Neural progenitor cell (in vitro differentiated cells): ENCODE data around the gene TRIO. TPM values are rescaled to one million over a fixed set of nuclear protein-coding genes. Genes with fewer than 3 reads are reported as not detected.

Experiments
- DNase-seq: peaks from one replicate; pipeline ENCODE4 v3.0.0-alpha.2; 2016; ENCODE audit warnings: low spot score
- H2AFZ ChIP-seq: fragments of 200-600 bp; sonication (generic); replicated peaks from 2 replicates; pipeline ENCODE4 v1.6.1; 2016; ENCODE audit warnings: antibody characterized with exemption
- H3F3A ChIP-seq: fragments of 200-600 bp; sonication (generic); 2 replicates; pipeline ENCODE4 v1.6.1; 2016; ENCODE audit warnings: antibody characterized with exemption, low read depth
- H3K27ac ChIP-seq: fragments of 200-600 bp; sonication (generic); 2 replicates; pipeline ENCODE4 v1.5.1; 2016; ENCODE audit warnings: mild to moderate bottlenecking
- H3K27me3 ChIP-seq: fragments of 200-600 bp; sonication (generic); 2 replicates; pipeline ENCODE4 v1.6.1; 2016; ENCODE audit warnings: mild to moderate bottlenecking, moderate library complexity
- H3K36me3 ChIP-seq: fragments of 200-600 bp; sonication (generic); 2 replicates; pipeline ENCODE4 v1.5.1; 2016
- H3K4me1 ChIP-seq: fragments of 200-600 bp; sonication (generic); 2 replicates; pipeline ENCODE4 v1.6.1; 2016; ENCODE audit warnings: mixed run types
- H3K4me2 ChIP-seq: fragments of 200-600 bp; sonication (generic); 2 replicates; pipeline ENCODE4 v1.6.1; 2016
- H3K4me3 ChIP-seq: fragments of 200-600 bp; sonication (generic); 2 replicates; pipeline ENCODE4 v1.5.1; 2016
- H3K79me2 ChIP-seq: fragments of 200-600 bp; sonication (generic); 2 replicates; pipeline ENCODE4 v1.6.1; 2016; ENCODE audit warnings: low read depth
- H3K9ac ChIP-seq: fragments of 200-600 bp; sonication (generic); 2 replicates; pipeline ENCODE4 v1.6.1; 2016
- H3K9me3 ChIP-seq: fragments of 200-600 bp; sonication (generic); 2 replicates; pipeline ENCODE4 v1.5.1; 2016; ENCODE audit warnings: low read depth
- H4K20me1 ChIP-seq: fragments of 200-600 bp; sonication (generic); 2 replicates; pipeline ENCODE4 v1.6.1; 2016; ENCODE audit warnings: low read depth
- H3K27ac Mint-ChIP-seq: 3 replicates; pipeline ENCODE4 v1.8.0; 2021; ENCODE audit warnings: mixed read lengths
- H3K27me3 Mint-ChIP-seq: 2 replicates; pipeline ENCODE4 v1.8.0; 2022; ENCODE audit warnings: low read depth, mild to moderate bottlenecking, inconsistent platforms, moderate library complexity, mixed read lengths; ENCODE audit not compliant: insufficient read depth
- H3K36me3 Mint-ChIP-seq: 3 replicates; pipeline ENCODE4 v1.8.0; 2021; ENCODE audit warnings: mixed read lengths
- H3K4me1 Mint-ChIP-seq: 3 replicates; pipeline ENCODE4 v1.8.0; 2021; ENCODE audit warnings: mixed read lengths
- H3K4me3 Mint-ChIP-seq: 3 replicates; pipeline ENCODE4 v1.8.0; 2021; ENCODE audit warnings: mild to moderate bottlenecking, moderate library complexity, mixed read lengths
- H3K9me3 Mint-ChIP-seq: 3 replicates; pipeline ENCODE4 v1.8.0; 2020; ENCODE audit warnings: mixed read lengths
- EZH2 ChIP-seq: fragments of 200-600 bp; sonication (generic); IDR thresholded peaks from 2 replicates; pipeline ENCODE4 v1.6.1; 2017; ENCODE audit warnings: antibody characterized with exemption, mild to moderate bottlenecking, moderate library complexity
- EZH2phosphoT487 ChIP-seq: fragments of 200-600 bp; sonication (generic); IDR thresholded peaks from 2 replicates; pipeline ENCODE4 v1.6.1; 2017; ENCODE audit warnings: antibody characterized with exemption
- total RNA-seq: library from RNA; depleted of rRNA; stranded (reverse); fragments of >200 nt; gene quantifications from 2 replicates; pipeline ENCODE4 v1.2.3, GENCODE V29; 2015; ENCODE audit warnings: low replicate concordance
- TF ChIP-seq, protein P1 (sequence below): fragments of 200-600 bp; sonication (generic); IDR thresholded peaks from 2 replicates; pipeline ENCODE4 v1.5.1; 2017; ENCODE audit warnings: antibody characterized with exemption, mild to moderate bottlenecking

The TRIO gene
- total RNA-seq, 1 donor from 2014 or later: 84.7 TPM

DNA sequence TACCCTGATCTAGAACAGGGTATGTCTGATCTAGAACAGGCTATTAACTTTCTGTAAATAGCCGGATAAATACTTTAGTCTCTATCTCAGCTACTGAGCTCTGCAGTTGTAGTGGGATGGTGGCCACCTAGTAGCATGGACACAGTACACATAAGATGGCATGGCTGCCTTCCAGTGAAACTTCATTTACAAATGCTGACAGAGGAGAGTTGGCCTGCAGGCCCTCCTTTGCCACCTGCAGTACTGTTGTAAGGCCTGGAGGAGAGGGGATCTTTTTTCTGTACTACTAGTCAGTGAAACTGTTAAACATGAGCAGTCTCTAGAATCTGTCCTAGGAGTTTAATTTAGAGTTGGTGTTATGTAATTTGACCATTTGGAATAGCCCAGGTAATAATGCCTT lies 86.0 kb downstream of the TRIO start:
- peaks cover 18% of the 10 kb centered on the region for H3K4me1 ChIP-seq
- peaks cover 100% of the 10 kb centered on the region for H3K79me2 ChIP-seq
- H3K9ac ChIP-seq: no peak overlapping the region
- Mint-ChIP-seq H3K27ac (no peak overlapping the region), H3K4me1 (peaks cover 8% of the 10 kb centered on the region), H3K27me3 (no peaks in the 10 kb centered on the region), H3K36me3 (peaks cover 9% of the 10 kb centered on the region), H3K4me3 (no peak overlapping the region), H3K9me3 (peaks cover 5% of the 10 kb centered on the region)
- TF ChIP-seq EZH2: no peak
- TF ChIP-seq, protein P1, sequence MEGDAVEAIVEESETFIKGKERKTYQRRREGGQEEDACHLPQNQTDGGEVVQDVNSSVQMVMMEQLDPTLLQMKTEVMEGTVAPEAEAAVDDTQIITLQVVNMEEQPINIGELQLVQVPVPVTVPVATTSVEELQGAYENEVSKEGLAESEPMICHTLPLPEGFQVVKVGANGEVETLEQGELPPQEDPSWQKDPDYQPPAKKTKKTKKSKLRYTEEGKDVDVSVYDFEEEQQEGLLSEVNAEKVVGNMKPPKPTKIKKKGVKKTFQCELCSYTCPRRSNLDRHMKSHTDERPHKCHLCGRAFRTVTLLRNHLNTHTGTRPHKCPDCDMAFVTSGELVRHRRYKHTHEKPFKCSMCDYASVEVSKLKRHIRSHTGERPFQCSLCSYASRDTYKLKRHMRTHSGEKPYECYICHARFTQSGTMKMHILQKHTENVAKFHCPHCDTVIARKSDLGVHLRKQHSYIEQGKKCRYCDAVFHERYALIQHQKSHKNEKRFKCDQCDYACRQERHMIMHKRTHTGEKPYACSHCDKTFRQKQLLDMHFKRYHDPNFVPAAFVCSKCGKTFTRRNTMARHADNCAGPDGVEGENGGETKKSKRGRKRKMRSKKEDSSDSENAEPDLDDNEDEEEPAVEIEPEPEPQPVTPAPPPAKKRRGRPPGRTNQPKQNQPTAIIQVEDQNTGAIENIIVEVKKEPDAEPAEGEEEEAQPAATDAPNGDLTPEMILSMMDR: no peak
- TF ChIP-seq EZH2phosphoT487: no peak
- no peaks in the 10 kb centered on the region for H3K27me3 ChIP-seq
- H3K9me3 ChIP-seq: no peaks in the 10 kb centered on the region
- DNase-seq: no peak
- H3K36me3 ChIP-seq: no peaks in the 10 kb centered on the region
- no peak overlapping the region for H3K4me2 ChIP-seq
- H3K27ac ChIP-seq: no peak overlapping the region
- H3F3A ChIP-seq: no peaks in the 10 kb centered on the region
- peaks cover 84% of the 10 kb centered on the region for H4K20me1 ChIP-seq
- no peak overlapping the region for H3K4me3 ChIP-seq
- no peak overlapping the region for H2AFZ ChIP-seq

DNA sequence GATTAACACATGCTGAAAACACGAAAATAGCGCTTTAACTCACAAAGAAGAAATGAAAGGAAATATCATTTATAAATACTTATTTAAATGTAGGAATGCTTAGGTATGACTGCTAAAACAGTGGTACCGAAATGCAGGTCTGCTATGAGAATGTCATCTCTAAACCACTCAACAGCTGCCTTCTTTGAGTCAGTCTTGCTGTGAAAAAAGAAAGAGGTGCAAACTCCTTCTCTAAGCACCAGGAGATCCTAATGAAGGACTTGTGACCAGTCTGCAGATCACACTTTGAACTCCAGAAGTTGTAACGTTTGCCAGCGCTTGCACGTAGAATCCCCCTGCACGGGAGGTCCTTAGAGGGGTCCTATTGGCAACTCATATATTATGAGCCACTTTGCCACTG lies 86.6 kb downstream of the TRIO start:
- no peak overlapping the region for H3K4me3 Mint-ChIP-seq
- TF ChIP-seq EZH2 (no peak), EZH2phosphoT487 (no peak)
- TF ChIP-seq, protein P1: no peak
- peaks cover 9% of the 10 kb centered on the region for H3K36me3 Mint-ChIP-seq
- H3K27me3 ChIP-seq: no peaks in the 10 kb centered on the region
- H3K27ac Mint-ChIP-seq: no peak overlapping the region
- no peak overlapping the region for H3K4me3 ChIP-seq
- peaks cover 100% of the 10 kb centered on the region for H3K79me2 ChIP-seq
- H3K4me2 ChIP-seq: no peak overlapping the region
- H3K27me3 Mint-ChIP-seq: no peaks in the 10 kb centered on the region
- no peak overlapping the region for H3K9ac ChIP-seq
- no peaks in the 10 kb centered on the region for H3K9me3 ChIP-seq
- no peak overlapping the region for H3K27ac ChIP-seq
- peaks cover 5% of the 10 kb centered on the region for H3K9me3 Mint-ChIP-seq
- H3K36me3 ChIP-seq: no peaks in the 10 kb centered on the region
- no peak overlapping the region for H2AFZ ChIP-seq
- H4K20me1 ChIP-seq: peaks cover 79% of the 10 kb centered on the region
- peaks cover 8% of the 10 kb centered on the region for H3K4me1 Mint-ChIP-seq
- DNase-seq: no peak
- H3F3A ChIP-seq: no peaks in the 10 kb centered on the region
- H3K4me1 ChIP-seq: peaks cover 16% of the 10 kb centered on the region

DNA sequence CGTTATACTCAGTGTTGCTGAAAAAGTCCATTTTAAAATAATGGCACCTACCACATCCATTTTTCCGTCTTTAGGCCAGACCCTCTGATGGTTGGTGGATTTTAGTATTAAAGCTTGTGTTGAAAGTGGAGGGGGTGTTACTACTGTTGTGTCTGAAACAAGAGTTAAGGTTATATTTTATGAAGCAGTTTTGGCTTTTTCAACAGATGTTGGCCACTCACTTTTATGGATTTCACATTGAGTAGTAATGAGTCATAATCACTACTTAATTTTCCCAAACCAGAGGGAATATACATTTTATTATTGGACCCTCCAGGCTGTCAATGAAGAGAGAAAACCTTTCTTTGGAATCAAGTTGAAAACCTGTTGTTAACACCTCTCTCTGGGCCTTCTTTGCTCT lies 88.0 kb downstream of the TRIO start:
- H3K36me3 Mint-ChIP-seq: peaks cover 8% of the 10 kb centered on the region
- H3K36me3 ChIP-seq: no peaks in the 10 kb centered on the region
- no peaks in the 10 kb centered on the region for H3K27me3 Mint-ChIP-seq
- peaks cover 100% of the 10 kb centered on the region for H3K79me2 ChIP-seq
- no peaks in the 10 kb centered on the region for H3K9me3 ChIP-seq
- no peak for DNase-seq
- no peak overlapping the region for H3K4me3 Mint-ChIP-seq
- H3F3A ChIP-seq: no peaks in the 10 kb centered on the region
- H4K20me1 ChIP-seq: peaks cover 70% of the 10 kb centered on the region
- H3K4me1 ChIP-seq: peaks cover 12% of the 10 kb centered on the region
- peaks cover 7% of the 10 kb centered on the region for H3K4me1 Mint-ChIP-seq
- no peak overlapping the region for H3K27ac Mint-ChIP-seq
- no peak overlapping the region for H3K4me3 ChIP-seq
- H3K27me3 ChIP-seq: no peaks in the 10 kb centered on the region
- TF ChIP-seq EZH2: no peak
- TF ChIP-seq EZH2phosphoT487: no peak
- TF ChIP-seq, protein P1: no peak
- H3K9ac ChIP-seq: no peak overlapping the region
- H2AFZ ChIP-seq: no peak overlapping the region
- no peak overlapping the region for H3K4me2 ChIP-seq
- H3K9me3 Mint-ChIP-seq: peaks cover 5% of the 10 kb centered on the region
- no peak overlapping the region for H3K27ac ChIP-seq
